Sigmoid colon (tissue), 7 donors: Measurements from ENCODE around the gene BRINP3. TPM values are rescaled to one million over a fixed set of nuclear protein-coding genes. Genes with fewer than 3 reads are reported as not detected.

ENCODE experiments used
- DNase-seq: peaks from one replicate; pipeline ENCODE4 v3.0.0-alpha.2; 2019
- H3K27ac ChIP-seq, 4 donors: fragments of 200-600 bp; sonication (generic); one replicate each; pipeline ENCODE4 v1.5.1; 2016 to 2019; ENCODE audit warnings: mild to moderate bottlenecking in 1 of 4
- H3K27me3 ChIP-seq, 3 donors: fragments of 200-600 bp; sonication (generic); one replicate each; pipeline ENCODE4 v1.5.1; 2019; ENCODE audit warnings: mild to moderate bottlenecking in 1 of 3
- H3K36me3 ChIP-seq, 4 donors: fragments of 200-600 bp; sonication (generic); one replicate each; pipeline ENCODE4 v1.5.1; 2016 to 2019
- H3K4me1 ChIP-seq, 4 donors: fragments of 200-600 bp; sonication (generic); one replicate each; pipeline ENCODE4 v1.5.1; 2017 to 2019
- H3K4me3 ChIP-seq, 4 donors: fragments of 200-600 bp; sonication (generic); one replicate each; pipeline ENCODE4 v1.5.1; 2017 to 2019; ENCODE audit warnings: mild to moderate bottlenecking in 2 of 4, moderate library complexity in 1 of 4
- H3K9me3 ChIP-seq, 4 donors: fragments of 200-600 bp in 3 of 4; sonication (generic) in 3 of 4; one replicate each; pipeline versions ENCODE4 v1.5.1 to v1.6.1; 2013 to 2019
- EP300 ChIP-seq, 4 donors: sonication (generic); formaldehyde crosslinking; IDR thresholded peaks; one replicate each; pipeline ENCODE4 v1.6.1; 2017; ENCODE audit warnings: antibody characterized with exemption in 4 of 4
- POLR2A ChIP-seq, 2 donors: fragments of 450-650 bp; IDR thresholded peaks; one replicate each; pipeline ENCODE4 v1.6.1; 2016; ENCODE audit warnings: antibody characterized with exemption in 2 of 2, mild to moderate bottlenecking in 2 of 2, moderate library complexity in 2 of 2
- POLR2AphosphoS5 ChIP-seq, 4 donors: sonication (generic); formaldehyde crosslinking; IDR thresholded peaks; one replicate each; pipeline ENCODE4 v1.6.1; 2017; ENCODE audit warnings: antibody characterized with exemption in 4 of 4
- WGBS, 2 donors: extraction: QIAGEN DNeasy Blood & Tissue Kit; methylation state at CpG; one replicate each; pipeline ENCODE4 v1.1.7; 2013; 5-methylcytosine and 5-hydroxymethylcytosine counted together
- intact Hi-C: fragments of 100-400 bp; cut with DNase I; formaldehyde crosslinking; loops from one replicate; pipeline ENCODE4 v1.15.1; 2023
- polyA plus RNA-seq, 3 donors: library from polyadenylated mRNA; stranded (reverse); fragments of 200-250 nt; gene quantifications; one replicate each; pipeline ENCODE4 v1.2.3, GENCODE V29; 2013
- total RNA-seq, 4 donors: library from RNA; depleted of rRNA; stranded (reverse); fragments of >200 nt; gene quantifications; one replicate each; pipeline ENCODE4 v1.1.0, GENCODE V29; 2016
- TF ChIP-seq, protein P1 (sequence below), 4 experiments: fragments of 450-650 bp in 3 of 4; fragments of 200-600 bp in 1 of 4; IDR thresholded peaks; one replicate each; pipeline ENCODE4 v1.5.1; 2016 to 2019; ENCODE audit warnings: antibody characterized with exemption in 4 of 4, mild to moderate bottlenecking in 3 of 4, moderate library complexity in 2 of 4
- donor health status: healthy with polysubstance abuse.
- donor health status: Bipolar disorder and iron deficiency.
- donor health status: healthy.

Gene BRINP3
- total and polyA plus RNA-seq, 7 donors = 0.16 to 3.7 (median 2.3) TPM; not detected in 1

DNA sequence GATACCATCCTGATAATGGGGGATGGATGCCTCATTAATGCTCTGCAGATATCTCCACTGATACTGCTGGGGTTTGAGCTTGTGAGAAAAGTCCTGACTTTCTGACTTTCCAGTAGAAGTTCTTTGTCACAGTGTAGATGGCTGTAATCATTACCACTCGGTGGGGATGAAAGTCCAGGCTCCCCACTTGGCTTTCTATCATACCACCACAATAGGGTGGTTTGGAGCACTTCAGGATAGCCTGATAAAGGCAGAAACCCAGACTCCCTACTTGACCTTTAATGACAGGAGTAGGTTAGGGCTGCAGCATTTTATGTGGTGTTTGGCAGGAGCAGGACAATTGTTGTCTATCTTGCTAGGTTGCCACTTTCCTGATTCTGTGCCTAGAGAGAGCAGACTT lies 294.1 kb downstream of the BRINP3 start:
- WGBS, 2 donors = 0 to 78% methylated on average over 1 of the region's 1 CpG
- TF ChIP-seq POLR2A (IDR thresholded peaks at IDR 0.05) (no peak), EP300 (IDR thresholded peaks at IDR 0.05) (no peak), POLR2AphosphoS5 (IDR thresholded peaks at IDR 0.05) (no peak)
- TF ChIP-seq, protein P1, sequence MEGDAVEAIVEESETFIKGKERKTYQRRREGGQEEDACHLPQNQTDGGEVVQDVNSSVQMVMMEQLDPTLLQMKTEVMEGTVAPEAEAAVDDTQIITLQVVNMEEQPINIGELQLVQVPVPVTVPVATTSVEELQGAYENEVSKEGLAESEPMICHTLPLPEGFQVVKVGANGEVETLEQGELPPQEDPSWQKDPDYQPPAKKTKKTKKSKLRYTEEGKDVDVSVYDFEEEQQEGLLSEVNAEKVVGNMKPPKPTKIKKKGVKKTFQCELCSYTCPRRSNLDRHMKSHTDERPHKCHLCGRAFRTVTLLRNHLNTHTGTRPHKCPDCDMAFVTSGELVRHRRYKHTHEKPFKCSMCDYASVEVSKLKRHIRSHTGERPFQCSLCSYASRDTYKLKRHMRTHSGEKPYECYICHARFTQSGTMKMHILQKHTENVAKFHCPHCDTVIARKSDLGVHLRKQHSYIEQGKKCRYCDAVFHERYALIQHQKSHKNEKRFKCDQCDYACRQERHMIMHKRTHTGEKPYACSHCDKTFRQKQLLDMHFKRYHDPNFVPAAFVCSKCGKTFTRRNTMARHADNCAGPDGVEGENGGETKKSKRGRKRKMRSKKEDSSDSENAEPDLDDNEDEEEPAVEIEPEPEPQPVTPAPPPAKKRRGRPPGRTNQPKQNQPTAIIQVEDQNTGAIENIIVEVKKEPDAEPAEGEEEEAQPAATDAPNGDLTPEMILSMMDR (IDR thresholded peaks at IDR 0.05) = no peak
- DNase-seq = no peak
- no peaks in the 10 kb centered on the region for H3K27me3 ChIP-seq
- no peaks in the 10 kb centered on the region for H3K36me3 ChIP-seq
- intact Hi-C loops = no loop called here
- H3K4me3 ChIP-seq = no peak overlapping the region
- no peaks in the 10 kb centered on the region for H3K4me1 ChIP-seq
- no peaks in the 10 kb centered on the region for H3K9me3 ChIP-seq
- no peak overlapping the region for H3K27ac ChIP-seq

DNA sequence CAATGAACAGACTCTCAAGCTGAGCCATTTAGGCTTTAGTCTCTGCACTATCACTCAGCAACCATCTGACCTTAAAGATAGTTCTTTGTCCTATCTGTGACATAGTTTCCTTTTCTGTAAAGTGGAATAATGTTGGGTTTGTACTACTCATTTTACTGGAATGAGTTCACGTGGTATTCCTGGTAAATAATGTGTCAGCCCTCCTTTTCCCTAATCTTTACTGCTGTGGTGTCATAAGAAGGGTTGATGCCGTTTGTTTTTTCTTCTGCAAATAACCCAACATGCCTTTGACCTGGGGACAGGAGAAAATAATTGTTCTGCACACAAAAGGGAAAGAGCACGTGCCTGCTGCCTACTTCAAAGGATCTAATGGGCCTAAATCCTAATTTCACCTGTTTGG lies 297.8 kb downstream of the BRINP3 start:
- H3K27me3 ChIP-seq = no peaks in the 10 kb centered on the region
- 8 to 32% methylated on average over 3 of the region's 3 CpGs for WGBS, 2 donors
- no peak overlapping the region for H3K4me3 ChIP-seq
- DNase-seq = no peak
- TF ChIP-seq POLR2AphosphoS5 (IDR thresholded peaks at IDR 0.05) (no peak), POLR2A (IDR thresholded peaks at IDR 0.05) (no peak), EP300 (IDR thresholded peaks at IDR 0.05) (no peak)
- TF ChIP-seq, protein P1 (IDR thresholded peaks at IDR 0.05) = no peak
- H3K36me3 ChIP-seq = no peaks in the 10 kb centered on the region
- H3K4me1 ChIP-seq = no peaks in the 10 kb centered on the region
- intact Hi-C loops = no loop called here
- H3K27ac ChIP-seq = no peak overlapping the region
- H3K9me3 ChIP-seq = no peaks in the 10 kb centered on the region

DNA sequence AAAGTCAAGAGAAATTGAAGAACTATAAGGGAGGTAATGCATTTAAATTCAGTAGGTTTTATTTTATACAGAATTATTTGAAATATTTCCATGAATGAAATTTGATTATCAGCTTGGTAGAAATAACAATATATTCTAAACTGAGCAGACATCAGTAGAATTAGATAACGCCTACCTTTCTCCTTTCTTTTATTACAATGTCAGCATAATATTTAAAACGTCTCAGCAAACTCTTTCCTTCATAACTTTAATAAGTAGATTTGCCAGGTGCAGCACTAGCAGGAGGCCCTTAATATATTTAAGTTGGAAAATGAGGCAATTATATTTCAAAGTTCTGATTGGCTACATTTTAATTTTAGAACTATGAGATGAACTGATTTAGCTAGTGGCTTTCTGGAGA lies 298.8 kb downstream of the BRINP3 start:
- Histone ChIP-seq H3K4me3 (no peak overlapping the region), H3K36me3 (no peaks in the 10 kb centered on the region), H3K27me3 (no peaks in the 10 kb centered on the region), H3K9me3 (no peaks in the 10 kb centered on the region), H3K27ac (no peak overlapping the region), H3K4me1 (no peaks in the 10 kb centered on the region)
- DNase-seq = no peak
- intact Hi-C loops = no loop called here
- no peak for TF ChIP-seq POLR2AphosphoS5 (IDR thresholded peaks at IDR 0.05)
- no peak for TF ChIP-seq POLR2A (IDR thresholded peaks at IDR 0.05)
- TF ChIP-seq, protein P1 (IDR thresholded peaks at IDR 0.05) = no peak
- WGBS, 2 donors = 87 to 88% methylated on average over 2 of the region's 2 CpGs

DNA sequence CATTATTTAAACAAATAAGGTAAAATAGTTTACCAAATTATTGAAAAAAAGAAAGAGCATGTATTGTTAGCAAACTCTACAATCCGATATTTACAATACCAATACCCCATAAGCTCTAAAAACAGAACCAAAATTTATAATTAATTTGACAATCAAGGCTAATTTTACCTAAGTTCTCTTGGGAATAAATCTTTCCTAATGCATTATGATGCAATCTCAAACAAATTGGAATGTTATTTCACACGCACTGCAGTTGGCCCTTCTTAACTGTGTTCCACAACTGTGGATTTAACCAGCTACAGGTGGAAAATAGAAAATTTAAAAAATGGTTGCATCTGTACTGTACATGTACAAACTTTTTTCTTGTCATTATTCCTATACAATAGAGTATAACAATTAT lies 300.1 kb downstream of the BRINP3 start:
- H3K36me3 ChIP-seq = no peaks in the 10 kb centered on the region
- no peaks in the 10 kb centered on the region for H3K4me1 ChIP-seq
- DNase-seq = no peak
- no peaks in the 10 kb centered on the region for H3K27me3 ChIP-seq
- no peaks in the 10 kb centered on the region for H3K9me3 ChIP-seq
- intact Hi-C loops = no loop called here
- TF ChIP-seq POLR2AphosphoS5 (IDR thresholded peaks at IDR 0.05) (no peak), EP300 (IDR thresholded peaks at IDR 0.05) (no peak), POLR2A (IDR thresholded peaks at IDR 0.05) (no peak)
- TF ChIP-seq, protein P1 (IDR thresholded peaks at IDR 0.05) = no peak
- H3K27ac ChIP-seq = no peak overlapping the region
- H3K4me3 ChIP-seq = no peak overlapping the region
- 93 to 95% methylated on average over 2 of the region's 2 CpGs for WGBS, 2 donors

DNA sequence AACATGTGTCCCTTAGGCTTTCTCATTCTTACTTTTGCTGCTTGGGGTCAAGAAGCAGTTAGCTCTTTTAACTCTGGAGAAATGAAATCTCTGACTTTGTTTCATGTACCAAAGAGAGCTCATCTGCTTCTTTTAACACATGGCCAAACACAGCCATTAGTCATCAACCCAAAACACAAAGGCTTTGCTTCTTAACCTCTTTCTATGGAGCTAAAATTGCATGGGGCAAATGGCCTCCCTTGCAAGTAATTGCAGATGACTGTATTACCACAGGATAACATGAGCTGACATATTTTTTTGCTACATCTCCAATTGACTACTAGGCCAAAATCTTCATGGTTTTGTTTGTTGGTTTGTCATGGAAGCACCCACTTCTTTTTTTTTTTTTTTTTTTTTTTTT lies 300.9 kb downstream of the BRINP3 start:
- Histone ChIP-seq H3K4me3 (no peak overlapping the region), H3K27ac (no peak overlapping the region), H3K27me3 (no peaks in the 10 kb centered on the region), H3K4me1 (no peaks in the 10 kb centered on the region), H3K9me3 (no peaks in the 10 kb centered on the region), H3K36me3 (no peaks in the 10 kb centered on the region)
- TF ChIP-seq EP300 (IDR thresholded peaks at IDR 0.05) (no peak), POLR2A (IDR thresholded peaks at IDR 0.05) (no peak), POLR2AphosphoS5 (IDR thresholded peaks at IDR 0.05) (no peak)
- TF ChIP-seq, protein P1 (IDR thresholded peaks at IDR 0.05) = no peak
- DNase-seq = no peak
- intact Hi-C loops = no loop called here
